ENCODE data around the gene TCOF1.

DNA sequence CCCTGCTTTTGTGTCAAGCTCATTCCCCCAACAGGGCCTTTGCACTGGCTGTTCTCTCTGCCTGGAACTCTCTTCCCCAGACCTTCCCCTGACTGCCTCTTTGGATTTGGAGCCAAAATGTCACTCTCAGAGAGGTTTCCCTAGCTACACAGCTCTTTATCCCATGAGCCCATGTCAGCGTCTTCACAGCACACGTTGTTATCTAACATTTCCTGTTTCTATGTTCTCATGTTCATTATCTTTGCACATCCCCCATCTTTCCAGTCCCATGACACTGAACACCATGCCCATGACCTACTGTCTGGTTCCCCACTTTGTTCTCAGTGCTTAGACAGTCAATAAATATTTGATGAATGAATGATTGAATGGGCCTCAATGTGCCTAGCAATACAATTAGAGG is 28.5 kb upstream of the TCOF1 start:
- TF ChIP-seq, protein P1, sequence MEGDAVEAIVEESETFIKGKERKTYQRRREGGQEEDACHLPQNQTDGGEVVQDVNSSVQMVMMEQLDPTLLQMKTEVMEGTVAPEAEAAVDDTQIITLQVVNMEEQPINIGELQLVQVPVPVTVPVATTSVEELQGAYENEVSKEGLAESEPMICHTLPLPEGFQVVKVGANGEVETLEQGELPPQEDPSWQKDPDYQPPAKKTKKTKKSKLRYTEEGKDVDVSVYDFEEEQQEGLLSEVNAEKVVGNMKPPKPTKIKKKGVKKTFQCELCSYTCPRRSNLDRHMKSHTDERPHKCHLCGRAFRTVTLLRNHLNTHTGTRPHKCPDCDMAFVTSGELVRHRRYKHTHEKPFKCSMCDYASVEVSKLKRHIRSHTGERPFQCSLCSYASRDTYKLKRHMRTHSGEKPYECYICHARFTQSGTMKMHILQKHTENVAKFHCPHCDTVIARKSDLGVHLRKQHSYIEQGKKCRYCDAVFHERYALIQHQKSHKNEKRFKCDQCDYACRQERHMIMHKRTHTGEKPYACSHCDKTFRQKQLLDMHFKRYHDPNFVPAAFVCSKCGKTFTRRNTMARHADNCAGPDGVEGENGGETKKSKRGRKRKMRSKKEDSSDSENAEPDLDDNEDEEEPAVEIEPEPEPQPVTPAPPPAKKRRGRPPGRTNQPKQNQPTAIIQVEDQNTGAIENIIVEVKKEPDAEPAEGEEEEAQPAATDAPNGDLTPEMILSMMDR (IDR thresholded peaks at IDR 0.05; ENCODE audit: borderline replicate concordance, extremely low read depth, low read length, poor library complexity, severe bottlenecking): no peak
- no peak for TF ChIP-seq EZH2 (IDR thresholded peaks at IDR 0.05; ENCODE audit: borderline replicate concordance, low read depth, low read length, severe bottlenecking)

All from DND-41 (cell line).